D721Med (cell line): ENCODE measurements around the gene SEMA3F.

ENCODE experiments used
- DNase-seq: peaks from one replicate; pipeline ENCODE4 v3.0.0; 2011; ENCODE audit warnings: low spot score; ENCODE audit not compliant: insufficient read length
- FAIRE-seq: peaks from 2 replicates; lab custom pipeline; 2011; peaks lifted over from hg19 to GRCh38; lab: Jason Lieb, UNC
- CTCF ChIP-seq: IDR thresholded peaks from 2 replicates; pipeline ENCODE4 v1.5.1; 2012; ENCODE audit warnings: mild to moderate bottlenecking, control low read depth; ENCODE audit not compliant: insufficient read depth; ENCODE audit errors: missing control alignments

The SEMA3F gene

GRCh38 chr3:50161320-50161719 lies 6.2 kb downstream of the SEMA3F start:
- no peak for TF ChIP-seq CTCF
- FAIRE-seq (no peak), DNase-seq (no peak)

GRCh38 chr3:50162034-50162883 lies 7.1 kb downstream of the SEMA3F start:
- DNase-seq (no peak), FAIRE-seq (no peak)
- TF ChIP-seq CTCF, result no peak

GRCh38 chr3:50163572-50164455 lies 8.7 kb downstream of the SEMA3F start:
- no peak for FAIRE-seq

GRCh38 chr3:50164481-50164880 lies 9.4 kb downstream of the SEMA3F start:
- FAIRE-seq, result no peak
- no peak for TF ChIP-seq CTCF
- no peak for DNase-seq

More at GRCh38 chr3:50163572-50164455, 8.7 kb downstream of the SEMA3F start:
- TF ChIP-seq CTCF, result no peak
- DNase-seq, result no peak

GRCh38 chr3:50164984-50165909 lies 10.1 kb downstream of the SEMA3F start:
- FAIRE-seq (no peak), DNase-seq (no peak)
- TF ChIP-seq CTCF, result no peak

- TF ChIP-seq CTCF, result no peak
- no peak for DNase-seq
- no peak for FAIRE-seq
Measured at GRCh38 chr3:50165910-50166538, 10.9 kb downstream of the SEMA3F start.
